Ecto neural progenitor cell (in vitro differentiated cells): ENCODE measurements around the gene HMGB1.

Experiments used
- DNase-seq: peaks from one replicate; pipeline ENCODE4 v3.0.0-alpha.2; 2018; ENCODE audit warnings: low spot score

HMGB1 gene

DNA sequence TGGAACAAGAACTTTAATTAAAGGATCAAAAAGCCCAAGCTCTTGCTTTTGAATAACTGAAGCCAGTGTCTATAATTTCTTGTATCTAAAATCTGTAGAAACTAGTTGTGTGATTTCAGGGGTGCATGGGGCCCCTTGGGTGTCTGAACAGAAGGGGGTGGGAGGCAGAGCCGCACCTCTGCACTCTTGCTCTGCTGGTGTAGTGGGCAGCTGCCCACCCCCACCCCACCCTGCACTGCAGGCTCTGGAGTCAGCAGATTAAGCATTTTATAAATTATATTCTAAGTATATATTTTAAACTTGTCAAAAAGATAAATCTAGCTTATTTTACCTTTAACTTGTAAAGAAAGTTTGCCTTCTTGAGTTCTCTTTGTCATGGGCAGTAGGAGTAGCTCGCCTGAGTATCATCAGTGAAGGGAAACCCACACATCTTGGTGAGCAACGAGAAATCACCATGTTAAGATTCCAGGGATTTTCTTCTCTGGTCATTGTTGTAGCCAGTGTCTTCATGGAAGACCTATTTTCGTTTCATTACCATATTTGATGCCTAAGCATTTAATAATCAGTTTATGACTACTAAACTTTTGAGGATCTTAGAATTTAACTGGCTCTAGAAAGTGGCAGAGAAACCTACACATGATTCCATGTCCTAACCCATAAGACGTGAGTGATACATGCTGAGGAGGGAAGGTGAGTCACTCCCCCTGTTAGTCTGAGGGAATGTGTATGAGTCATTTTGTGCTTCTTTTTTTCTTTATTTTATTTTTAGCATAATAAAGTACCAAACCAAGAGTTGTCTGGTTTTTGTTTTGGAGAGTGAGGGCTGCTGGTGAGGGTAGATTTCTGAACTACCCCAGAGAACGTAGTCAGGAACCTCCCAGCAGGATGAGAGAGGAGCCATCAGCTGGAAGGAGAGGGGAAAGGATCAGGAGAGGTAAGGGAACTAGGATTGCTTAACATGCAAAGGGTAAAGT is 35.7 kb downstream of the HMGB1 start:
- no peak for DNase-seq

DNA sequence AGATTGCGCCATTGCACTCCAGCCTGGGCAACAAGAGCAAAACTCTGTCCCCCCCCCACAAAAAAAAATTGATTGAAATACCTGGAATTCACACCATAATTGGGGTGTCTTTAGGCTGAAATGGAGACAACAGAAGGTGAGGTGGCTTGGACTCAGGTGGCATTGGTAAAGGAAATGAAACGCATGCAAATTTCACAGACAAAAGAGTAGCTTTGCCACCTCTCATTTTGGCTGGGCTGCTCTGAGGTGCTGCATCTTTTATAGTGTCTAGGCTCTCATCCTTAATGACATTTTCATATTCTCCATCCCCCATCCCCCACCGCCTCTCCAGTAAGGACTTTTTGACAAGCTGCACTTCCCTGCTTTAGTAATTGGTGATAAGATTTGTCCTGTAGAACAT is 36.5 kb downstream of the HMGB1 start:
- no peak for DNase-seq

DNA sequence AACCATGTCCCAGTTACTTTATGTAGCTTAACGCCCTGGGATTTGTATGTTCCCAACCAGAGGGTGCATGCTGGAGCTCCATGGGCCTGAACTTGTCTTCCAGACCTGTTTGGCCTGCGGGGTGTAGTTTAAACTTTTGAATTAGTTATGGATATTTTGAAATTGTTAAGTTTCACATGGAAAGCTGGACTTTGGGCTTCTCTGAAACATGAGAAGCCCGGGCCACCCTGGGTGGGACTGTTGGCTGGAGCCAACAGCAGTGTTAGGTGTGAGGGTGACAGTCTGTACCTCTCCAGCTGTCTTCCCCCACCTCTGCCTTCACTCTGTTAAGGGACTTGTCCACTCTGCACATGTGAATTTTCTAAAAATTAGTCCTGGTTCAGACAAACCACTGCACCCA is 41.8 kb downstream of the HMGB1 start:
- DNase-seq: no peak

GRCh38 chr13:30422054-30422839 is 43.5 kb downstream of the HMGB1 start, which contains the start of gene UBE2L5:
TSS of gene UBE2L5 (plus strand) at chr13:30422493. CDS start at chr13:30427991, 5,498 bp downstream.
- DNase-seq: peak; percentile 91

DNA sequence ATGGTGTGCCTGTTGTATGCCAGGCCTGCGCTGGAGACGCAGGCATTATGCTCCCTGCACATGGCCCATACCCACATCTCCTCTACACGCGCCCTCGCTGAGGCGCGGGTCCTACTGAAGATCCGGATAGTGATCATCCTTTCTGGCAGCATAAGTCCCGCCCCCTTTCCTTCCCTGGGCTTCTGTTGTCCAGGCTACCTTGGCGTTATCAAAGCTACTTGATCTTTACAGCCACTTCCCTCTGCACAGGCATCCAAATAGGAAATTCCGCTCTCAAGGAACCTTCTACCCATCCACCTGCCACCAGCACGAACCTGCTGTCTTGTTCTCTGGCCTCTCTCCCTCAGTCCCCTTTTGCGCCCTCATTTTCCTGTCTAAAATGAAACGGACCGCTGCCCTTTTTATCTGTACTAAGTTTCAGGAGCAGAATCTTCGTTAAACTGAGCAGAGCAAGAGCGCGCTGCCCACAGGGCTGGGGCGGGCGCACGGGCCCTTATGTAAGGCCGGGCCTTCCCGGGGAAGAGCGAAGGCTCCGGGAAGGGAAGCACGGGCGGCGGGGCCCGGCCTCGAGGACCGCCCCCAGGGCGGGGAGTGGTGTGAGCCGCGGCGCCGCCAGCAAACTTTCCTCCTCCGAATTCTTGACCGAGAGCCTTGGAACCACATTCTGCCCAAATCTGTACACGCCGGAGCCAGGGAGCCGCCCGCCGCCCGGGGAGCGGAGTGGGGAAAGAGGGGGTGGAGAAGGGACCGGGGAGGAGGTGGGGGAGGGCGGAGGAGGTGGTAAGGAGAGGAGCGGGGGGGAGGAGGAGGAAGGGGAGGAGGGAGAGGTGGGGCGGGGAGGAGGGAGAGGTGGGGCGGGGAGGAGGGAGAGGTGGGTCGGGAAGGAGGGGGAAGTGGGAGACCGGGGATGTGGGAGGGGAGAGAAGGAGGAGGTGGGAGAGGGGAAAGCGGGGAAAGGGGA is 44.4 kb downstream of the HMGB1 start:
- DNase-seq: peak; percentile 85

DNA sequence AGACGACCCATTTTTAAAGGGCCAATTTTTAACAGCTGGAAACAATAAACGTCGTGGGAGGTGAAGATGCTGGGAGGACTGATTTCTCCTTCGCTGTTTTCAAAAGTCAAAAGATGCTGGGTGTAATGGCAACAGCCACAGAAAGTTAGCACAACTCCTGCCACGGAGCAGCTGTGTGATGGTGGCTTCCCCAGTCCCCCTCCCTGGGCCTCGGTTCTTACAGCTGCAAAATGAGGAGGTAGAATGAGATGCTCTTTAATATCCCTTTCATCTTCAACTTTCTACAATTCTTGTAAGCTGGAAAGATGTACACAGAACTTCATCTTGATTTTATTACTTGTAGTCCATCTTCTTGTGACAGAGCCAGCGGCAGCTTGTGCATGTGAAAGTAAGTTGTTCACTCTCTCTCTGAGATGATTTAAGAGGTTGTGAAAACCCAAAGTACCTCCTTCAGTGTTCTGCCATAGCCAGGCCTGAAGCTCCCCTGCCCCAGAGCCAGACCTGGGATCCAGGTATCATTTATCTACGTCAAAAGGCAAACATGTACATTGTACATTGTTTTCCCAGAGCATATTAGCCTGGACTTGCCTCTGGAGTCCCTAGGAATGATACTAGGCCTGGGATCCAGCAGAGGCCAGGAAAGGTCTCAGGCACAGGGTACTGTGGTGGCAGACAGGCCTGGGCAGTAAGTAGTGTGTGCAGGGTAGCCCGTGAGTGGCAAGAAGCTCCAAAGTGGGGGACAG is 46.8 kb downstream of the HMGB1 start:
- no peak for DNase-seq

GRCh38 chr13:30418075-30418716 is 47.5 kb downstream of the HMGB1 start:
- no peak for DNase-seq

- DNase-seq: no peak
These were observed 49.3 kb downstream of the HMGB1 start for GRCh38 chr13:30416471-30416870.

GRCh38 chr13:30415430-30416030 is 50.2 kb downstream of the HMGB1 start:
- no peak for DNase-seq

- DNase-seq: no peak
These were observed 51.9 kb downstream of the HMGB1 start for GRCh38 chr13:30413842-30414241.

DNA sequence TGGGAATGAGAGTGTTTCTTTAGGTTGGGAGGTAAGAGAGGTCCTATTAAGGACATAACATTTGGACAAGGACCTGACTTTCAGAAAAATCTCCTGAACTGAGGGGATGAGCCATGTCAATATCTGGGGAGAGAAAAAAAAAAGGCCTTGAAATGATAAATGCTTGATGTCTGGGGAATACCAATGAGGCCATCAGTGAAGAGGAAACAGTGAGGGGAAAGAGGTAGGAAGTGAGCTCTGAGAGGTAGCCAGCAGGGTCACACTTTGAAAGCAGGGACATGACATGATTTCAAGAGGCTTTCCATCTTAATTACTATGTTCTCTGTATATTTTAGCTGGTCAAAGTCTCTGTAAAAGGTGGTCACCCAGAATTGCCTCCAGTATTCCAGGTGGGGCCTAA is 53.4 kb downstream of the HMGB1 start:
- no peak for DNase-seq

- no peak for DNase-seq
These were observed 55.0 kb downstream of the HMGB1 start for GRCh38 chr13:30410705-30411125.

DNA sequence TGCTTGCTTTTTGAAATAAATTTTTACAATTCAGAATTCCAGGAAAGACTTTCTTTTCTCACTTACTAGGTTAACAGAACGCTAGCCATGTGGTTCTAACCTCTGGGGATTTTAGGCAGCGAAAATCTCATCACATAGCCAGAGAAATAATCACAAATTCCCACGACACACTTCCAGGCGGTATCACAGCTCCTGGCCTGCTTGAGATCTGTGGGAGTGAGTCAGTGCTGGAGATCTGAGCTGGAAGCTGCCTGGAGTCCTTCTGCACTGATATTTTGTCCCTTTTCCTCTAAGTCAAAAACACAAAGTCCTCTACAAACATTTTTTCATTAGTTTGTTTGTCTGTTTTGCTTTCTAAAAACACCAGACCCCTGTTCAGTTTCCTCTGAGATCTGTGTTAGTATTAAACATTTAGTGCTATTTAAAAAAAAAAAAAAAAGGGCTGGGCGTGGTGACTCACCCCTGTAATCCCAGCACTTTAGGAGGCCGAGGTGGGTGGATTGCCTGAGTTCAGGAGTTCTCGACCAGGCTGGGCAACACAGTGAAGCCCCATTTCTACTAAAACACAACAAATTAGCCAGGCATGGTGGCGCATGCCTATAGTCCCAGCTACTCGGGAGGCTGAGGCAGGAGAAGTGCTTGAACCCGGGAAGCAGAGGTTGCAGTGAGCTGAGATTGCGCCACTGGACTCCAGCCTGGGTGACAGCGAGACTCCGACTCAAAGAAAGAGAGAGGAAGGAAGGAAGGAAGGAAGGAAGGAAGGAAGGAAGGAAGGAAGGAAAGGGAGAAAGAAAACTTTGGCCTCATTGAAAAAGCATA is 55.6 kb downstream of the HMGB1 start:
- DNase-seq: no peak

DNA sequence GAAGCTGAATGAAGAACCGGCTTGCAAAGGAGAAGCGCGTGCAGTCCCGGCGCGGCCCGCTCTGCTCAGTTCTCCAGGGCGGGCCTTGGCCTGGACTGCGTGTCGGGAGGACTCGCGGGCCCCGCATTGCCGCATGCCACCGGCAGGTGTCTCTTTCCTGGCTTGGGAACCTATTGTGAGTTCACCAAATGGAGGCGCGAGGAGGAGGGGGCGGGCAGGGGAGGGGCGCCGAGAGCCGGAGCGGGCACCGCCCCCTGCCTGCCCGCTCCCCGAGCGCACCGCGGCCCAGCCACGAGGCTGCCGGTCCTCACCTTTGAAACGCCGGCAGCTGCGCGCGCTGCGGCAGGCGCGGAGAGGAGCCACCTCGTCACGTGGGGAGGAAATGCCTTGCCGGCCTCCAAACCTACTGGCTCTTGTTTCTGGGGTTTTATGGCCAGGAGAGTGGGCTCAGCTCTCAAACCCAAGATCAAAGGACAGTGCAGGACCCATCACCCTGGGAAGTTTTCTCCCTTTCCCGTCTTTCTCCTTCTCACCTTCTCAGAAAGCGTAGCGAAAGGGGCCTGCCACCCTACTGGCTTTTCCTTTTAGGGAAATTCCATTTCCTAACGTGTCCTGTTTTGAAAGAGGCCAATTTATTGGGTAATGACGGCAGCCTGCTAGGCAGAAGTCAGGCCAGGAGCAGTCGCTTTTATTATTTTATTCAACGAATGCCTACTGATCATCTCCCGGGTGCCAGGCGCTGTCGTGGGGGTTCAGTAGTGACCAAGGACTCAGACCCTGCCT is 57.2 kb downstream of the HMGB1 start:
- peak; percentile 96 for DNase-seq

DNA sequence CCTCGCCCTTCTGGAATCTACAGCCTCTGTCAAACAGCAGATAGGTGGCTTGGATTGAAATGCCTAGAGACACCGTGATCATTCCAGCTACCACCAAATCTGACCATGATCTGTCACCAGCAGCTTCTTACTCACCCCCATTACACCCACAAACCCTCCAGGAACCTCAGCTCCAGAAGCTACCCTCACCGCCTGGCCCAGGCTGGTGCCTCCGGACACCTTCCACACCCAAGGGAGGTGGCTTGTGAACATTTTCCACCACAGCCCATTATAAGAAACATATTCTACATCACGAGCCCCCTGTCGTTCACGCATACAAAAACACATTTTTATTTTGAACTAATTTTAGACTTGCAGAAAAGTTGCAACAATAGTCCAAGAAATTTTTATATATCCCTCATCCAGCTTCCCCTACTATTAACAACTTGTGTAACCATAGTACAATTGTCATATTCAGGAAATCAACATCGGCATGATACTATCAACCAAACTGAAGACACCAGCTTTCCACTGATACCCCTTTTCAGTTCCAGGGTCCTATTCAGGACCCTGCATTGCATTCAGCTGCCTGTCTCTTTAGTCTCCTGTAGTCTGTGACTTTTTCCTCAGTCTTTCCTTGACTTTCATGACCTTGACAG is 58.8 kb downstream of the HMGB1 start:
- no peak for DNase-seq
